Forelimb muscle (tissue), 1 donor: Measurements from ENCODE around the gene ETNK2. TPM values are rescaled to one million over a fixed set of nuclear protein-coding genes. Genes with fewer than 3 reads are reported as not detected.

Experiments used
- polyA plus RNA-seq: library from polyadenylated mRNA; unstranded; fragments of 120-200 nt; gene quantifications from one replicate; pipeline ENCODE4 v1.2.1, GENCODE V29; 2013; ENCODE audit not compliant: insufficient read length

ETNK2 gene
- polyA plus RNA-seq, 1 donor: 2.4 TPM

Other genes starting within 250 kb of the ETNK2 start
- 24.9 TPM for gene SOX13, start 78.9 kb downstream of the ETNK2 start, polyA plus RNA-seq
- gene REN, start 14.3 kb upstream of the ETNK2 start, polyA plus RNA-seq: not detected
- 0.39 TPM for gene KISS1, start 44.4 kb upstream of the ETNK2 start, polyA plus RNA-seq
- gene GOLT1A, start 61.9 kb upstream of the ETNK2 start, polyA plus RNA-seq: not detected
- 3.0 TPM for gene PLEKHA6, start 207.9 kb upstream of the ETNK2 start, polyA plus RNA-seq